ENCODE results near the gene TTC21B. TPM values are rescaled to one million over a fixed set of nuclear protein-coding genes. Genes with fewer than 3 reads are reported as not detected.
A peak's percentile ranks its signal among the peaks of the same experiment; 100 is the strongest.

Gene TTC21B
- total RNA-seq, 4 donors from 2014 or later, result 29.1 to 45.7 (median 32.9) TPM

- no peak overlapping the region for H3K27ac ChIP-seq
- H3K27me3 ChIP-seq, result no peaks in the 10 kb centered on the region
- no peak for TF ChIP-seq POLR2A (IDR thresholded peaks at IDR 0.05)
- TF ChIP-seq CTCF (IDR thresholded peaks at IDR 0.05), result no peak
- intact Hi-C loops (cut with DNase I), result loop anchor here (10.0 kb wide), 1 partner anchor 166 kb away; the partner anchor contains the start of gene SCN1A
- 90 to 97% methylated on average over 3 of the region's 3 CpGs for WGBS, 2 donors
- H3K36me3 ChIP-seq, result no peaks in the 10 kb centered on the region
- no peak for DNase-seq
- H3K4me3 ChIP-seq (replicated peaks in 1 of 3), result no peak overlapping the region
- H3K9me3 ChIP-seq, result no peaks in the 10 kb centered on the region
- peaks cover 4 to 5% of the 10 kb centered on the region in 2 donors for H3K4me1 ChIP-seq
Measured at GRCh38 chr2:165958313-165958960, 4.9 kb upstream of the TTC21B start.

GRCh38 chr2:165957030-165957675 is 3.6 kb upstream of the TTC21B start:
- peak in 1 of 2 donors; percentile 45 for DNase-seq
- H3K27me3 ChIP-seq, result no peaks in the 10 kb centered on the region
- H3K4me1 ChIP-seq, result peaks cover 10 to 15% of the 10 kb centered on the region in 2 donors
- no peak overlapping the region for H3K4me3 ChIP-seq (replicated peaks in 1 of 3)
- no peaks in the 10 kb centered on the region for H3K36me3 ChIP-seq
- TF ChIP-seq CTCF (IDR thresholded peaks at IDR 0.05) (no peak), POLR2A (IDR thresholded peaks at IDR 0.05) (no peak)
- intact Hi-C loops (cut with DNase I), result loop anchor here (10.0 kb wide), 1 partner anchor 168 kb away; the partner anchor contains the start of gene SCN1A
- 75 to 93% methylated on average over 33 to 46 of the region's 60 CpGs for WGBS, 2 donors
- no peak overlapping the region for H3K27ac ChIP-seq
- H3K9me3 ChIP-seq, result no peaks in the 10 kb centered on the region

DNA sequence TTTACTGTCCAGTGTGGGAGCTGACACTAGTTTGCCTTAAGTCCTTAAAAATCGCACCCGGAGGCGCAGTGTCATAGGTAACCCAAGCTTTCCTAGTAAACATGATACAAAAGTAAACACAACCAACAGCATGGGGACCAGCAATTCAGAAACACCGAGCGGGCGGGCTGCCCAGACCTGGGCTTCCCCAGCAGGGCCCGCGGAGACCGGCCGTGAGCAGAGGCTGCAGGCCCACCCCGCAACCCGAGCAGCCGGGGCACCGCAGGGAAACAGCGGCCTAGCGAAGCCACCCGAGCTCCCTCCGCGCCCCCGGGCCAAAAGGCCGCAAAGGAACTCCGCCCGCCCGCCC is 296 bp downstream of the TTC21B start:
- Histone ChIP-seq H3K27ac (peak overlapping the region; percentile 65 to 87 (median 72)), H3K27me3 (no peaks in the 10 kb centered on the region), H3K36me3 (no peaks in the 10 kb centered on the region), H3K4me1 (peaks cover 15 to 17% of the 10 kb centered on the region in 2 donors), H3K4me3 (replicated peaks in 1 of 3) (peak overlapping the region; percentile 42 to 56 (median 55)), H3K9me3 (no peaks in the 10 kb centered on the region)
- TF ChIP-seq POLR2A (IDR thresholded peaks at IDR 0.05) (no peak), CTCF (IDR thresholded peaks at IDR 0.05) (no peak)
- WGBS, 2 donors, result 0 to 1% methylated on average over 14 to 17 of the region's 24 CpGs
- intact Hi-C loops (cut with DNase I), result loop anchor here (10.0 kb wide), 1 partner anchor 172 kb away; the partner anchor contains the start of gene SCN1A
- DNase-seq, result no peak

DNA sequence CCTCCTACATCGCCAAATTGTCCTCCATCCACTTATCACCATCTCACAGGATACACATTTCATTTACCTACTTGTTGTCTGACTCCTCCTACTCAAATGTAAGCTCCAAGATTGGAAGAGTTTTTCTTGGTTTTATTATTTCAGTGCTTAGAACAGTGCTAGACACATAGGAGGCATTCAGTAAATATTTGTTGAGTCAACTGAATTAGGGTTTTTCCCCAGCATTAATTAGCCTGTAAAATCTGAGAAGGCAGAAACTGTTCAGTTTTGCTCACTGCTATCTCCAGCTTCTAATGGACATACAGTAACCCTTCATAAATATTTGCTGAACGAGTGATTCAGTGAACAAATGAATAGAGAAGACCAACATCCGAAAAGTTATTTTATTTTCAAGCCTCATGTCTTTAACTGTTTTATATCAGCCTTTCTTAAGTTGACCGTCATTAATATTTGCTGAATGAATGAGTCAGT is 800 bp downstream of the TTC21B start:
- no peaks in the 10 kb centered on the region for H3K27me3 ChIP-seq
- no peak for TF ChIP-seq CTCF (IDR thresholded peaks at IDR 0.05)
- TF ChIP-seq POLR2A (IDR thresholded peaks at IDR 0.05), result no peak

DNA sequence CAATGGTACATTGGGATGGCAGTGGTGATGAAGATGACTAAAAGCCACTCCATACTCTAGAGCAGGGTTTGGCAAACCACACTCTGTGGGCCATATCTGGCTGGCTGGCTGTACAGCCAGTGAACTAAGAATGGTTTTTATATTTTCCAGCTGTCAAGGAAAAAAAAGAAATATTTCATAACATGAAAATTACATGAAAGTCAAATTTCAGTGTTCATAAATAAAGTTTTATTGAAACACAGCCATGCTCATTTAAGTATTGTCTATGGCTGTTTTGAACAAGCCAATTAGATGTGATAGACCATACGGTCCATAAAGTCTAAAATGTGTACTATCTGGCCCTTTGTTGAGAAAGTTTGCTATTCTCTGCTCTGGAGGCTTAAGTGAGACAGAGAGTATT is 1.5 kb downstream of the TTC21B start:
- Histone ChIP-seq H3K36me3 (no peaks in the 10 kb centered on the region), H3K4me3 (replicated peaks in 1 of 3) (no peak overlapping the region), H3K4me1 (peaks cover 15 to 17% of the 10 kb centered on the region in 2 donors), H3K27me3 (no peaks in the 10 kb centered on the region), H3K9me3 (no peaks in the 10 kb centered on the region), H3K27ac (no peak overlapping the region)
- intact Hi-C loops (cut with DNase I), result loop anchor here (10.0 kb wide), 1 partner anchor 173 kb away; the partner anchor contains the start of gene SCN1A
- no peak for DNase-seq
- WGBS, 2 donors, result 0% methylated on average over 1 of the region's 1 CpG
- TF ChIP-seq CTCF (IDR thresholded peaks at IDR 0.05), result no peak
- no peak for TF ChIP-seq POLR2A (IDR thresholded peaks at IDR 0.05)

More for the DNA sequence above, 800 bp downstream of the TTC21B start:
- no peak for DNase-seq
- H3K27ac ChIP-seq, result peak overlapping the region in 1 of 3 donors; percentile 87
- WGBS, 2 donors, result 13 to 15% methylated on average over 4 of the region's 4 CpGs
- peaks cover 15 to 17% of the 10 kb centered on the region in 2 donors for H3K4me1 ChIP-seq
- H3K36me3 ChIP-seq, result no peaks in the 10 kb centered on the region
- no peaks in the 10 kb centered on the region for H3K9me3 ChIP-seq
- H3K4me3 ChIP-seq (replicated peaks in 1 of 3), result peak overlapping the region; percentile 42 to 56 (median 55)
- intact Hi-C loops (cut with DNase I), result loop anchor here (10.0 kb wide), 1 partner anchor 172 kb away; the partner anchor contains the start of gene SCN1A

Measured in thyroid gland (tissue), 4 donors.